Fibroblast of villous mesenchyme (primary cell): Measurements from ENCODE around the gene AMD1. TPM values are rescaled to one million over a fixed set of nuclear protein-coding genes. Genes with fewer than 3 reads are reported as not detected.

Experiments
- DNase-seq: peaks from one replicate; pipeline ENCODE4 v3.0.0-alpha.2; 2010; ENCODE audit warnings: low read depth
- H3K4me3 ChIP-seq: 2 replicates; pipeline ENCODE4 v1.5.1; 2011; ENCODE audit warnings: low read depth, mild to moderate bottlenecking, low read length
- total RNA-seq: library from RNA; depleted of rRNA; stranded (reverse); fragments of >200 nt; gene quantifications from 2 replicates; pipeline ENCODE4 v1.2.3, GENCODE V29; 2012
- TF ChIP-seq, protein P1 (sequence below): IDR thresholded peaks from 2 replicates; pipeline ENCODE4 v1.5.1; 2012; ENCODE audit warnings: low read depth, mild to moderate bottlenecking, low read length; ENCODE audit not compliant: insufficient read depth

Gene AMD1
- total RNA-seq, 1 donor: 123 TPM

DNA sequence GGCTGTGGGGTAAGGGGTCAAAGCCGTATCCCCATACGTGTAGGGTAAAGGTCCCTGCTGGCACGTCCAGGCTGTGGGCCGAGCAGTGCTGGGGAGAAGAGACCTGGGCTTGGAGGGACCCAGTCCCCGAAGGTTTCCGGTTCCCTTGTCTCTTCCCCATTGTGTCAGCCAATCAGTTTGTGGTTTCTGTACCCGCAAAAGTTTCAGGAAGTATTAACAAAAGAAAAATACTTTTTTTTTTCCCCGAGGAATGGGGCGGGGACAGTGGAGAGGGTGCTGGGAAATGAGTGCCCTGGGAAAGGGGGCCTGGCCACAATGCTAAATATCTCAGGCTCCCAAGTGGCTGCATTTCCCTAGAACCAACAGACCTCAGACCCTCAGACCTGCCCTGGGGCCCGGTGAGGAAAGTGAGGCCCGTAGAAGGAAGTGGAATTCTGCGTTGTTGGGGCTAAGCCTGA, 15.2 kb upstream of the AMD1 start:
- H3K4me3 ChIP-seq: no peak overlapping the region
- no peak for DNase-seq
- TF ChIP-seq, protein P1, sequence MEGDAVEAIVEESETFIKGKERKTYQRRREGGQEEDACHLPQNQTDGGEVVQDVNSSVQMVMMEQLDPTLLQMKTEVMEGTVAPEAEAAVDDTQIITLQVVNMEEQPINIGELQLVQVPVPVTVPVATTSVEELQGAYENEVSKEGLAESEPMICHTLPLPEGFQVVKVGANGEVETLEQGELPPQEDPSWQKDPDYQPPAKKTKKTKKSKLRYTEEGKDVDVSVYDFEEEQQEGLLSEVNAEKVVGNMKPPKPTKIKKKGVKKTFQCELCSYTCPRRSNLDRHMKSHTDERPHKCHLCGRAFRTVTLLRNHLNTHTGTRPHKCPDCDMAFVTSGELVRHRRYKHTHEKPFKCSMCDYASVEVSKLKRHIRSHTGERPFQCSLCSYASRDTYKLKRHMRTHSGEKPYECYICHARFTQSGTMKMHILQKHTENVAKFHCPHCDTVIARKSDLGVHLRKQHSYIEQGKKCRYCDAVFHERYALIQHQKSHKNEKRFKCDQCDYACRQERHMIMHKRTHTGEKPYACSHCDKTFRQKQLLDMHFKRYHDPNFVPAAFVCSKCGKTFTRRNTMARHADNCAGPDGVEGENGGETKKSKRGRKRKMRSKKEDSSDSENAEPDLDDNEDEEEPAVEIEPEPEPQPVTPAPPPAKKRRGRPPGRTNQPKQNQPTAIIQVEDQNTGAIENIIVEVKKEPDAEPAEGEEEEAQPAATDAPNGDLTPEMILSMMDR: no peak

- DNase-seq: peak; percentile 36
- no peak overlapping the region for H3K4me3 ChIP-seq
- TF ChIP-seq, protein P1: no peak
These were observed 9.8 kb upstream of the AMD1 start for GRCh38 chr6:110864824-110865223.

DNA sequence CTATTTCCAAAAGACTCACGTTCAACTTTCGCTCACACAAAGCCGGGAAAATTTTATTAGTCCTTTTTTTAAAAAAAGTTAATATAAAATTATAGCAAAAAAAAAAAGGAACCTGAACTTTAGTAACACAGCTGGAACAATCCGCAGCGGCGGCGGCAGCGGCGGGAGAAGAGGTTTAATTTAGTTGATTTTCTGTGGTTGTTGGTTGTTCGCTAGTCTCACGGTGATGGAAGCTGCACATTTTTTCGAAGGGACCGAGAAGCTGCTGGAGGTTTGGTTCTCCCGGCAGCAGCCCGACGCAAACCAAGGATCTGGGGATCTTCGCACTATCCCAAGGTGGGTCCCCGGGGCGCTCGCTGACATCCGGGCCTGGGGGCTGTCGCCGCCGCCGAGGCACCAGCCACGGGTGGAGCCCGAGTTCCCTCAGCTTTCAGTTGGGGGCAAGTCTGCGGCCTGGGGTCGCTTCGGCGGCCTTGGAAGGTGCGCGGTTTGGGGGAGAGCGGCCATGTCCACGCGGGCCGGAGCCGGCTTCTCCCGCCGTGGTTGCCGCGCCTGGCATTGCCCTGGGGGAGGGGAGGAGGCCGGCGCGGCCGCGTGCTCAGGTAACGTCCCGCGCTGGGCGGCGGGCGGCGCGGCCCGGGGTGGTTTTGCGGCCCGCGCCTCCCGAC, 429 bp downstream of the AMD1 start:
- TF ChIP-seq, protein P1: no peak
- no peak for DNase-seq
- peak overlapping the region; percentile 94 for H3K4me3 ChIP-seq

GRCh38 chr6:110875548-110876169, 1.1 kb downstream of the AMD1 start:
- peak; percentile 30 for DNase-seq
- TF ChIP-seq, protein P1: no peak
- peak overlapping the region; percentile 94 for H3K4me3 ChIP-seq

DNA sequence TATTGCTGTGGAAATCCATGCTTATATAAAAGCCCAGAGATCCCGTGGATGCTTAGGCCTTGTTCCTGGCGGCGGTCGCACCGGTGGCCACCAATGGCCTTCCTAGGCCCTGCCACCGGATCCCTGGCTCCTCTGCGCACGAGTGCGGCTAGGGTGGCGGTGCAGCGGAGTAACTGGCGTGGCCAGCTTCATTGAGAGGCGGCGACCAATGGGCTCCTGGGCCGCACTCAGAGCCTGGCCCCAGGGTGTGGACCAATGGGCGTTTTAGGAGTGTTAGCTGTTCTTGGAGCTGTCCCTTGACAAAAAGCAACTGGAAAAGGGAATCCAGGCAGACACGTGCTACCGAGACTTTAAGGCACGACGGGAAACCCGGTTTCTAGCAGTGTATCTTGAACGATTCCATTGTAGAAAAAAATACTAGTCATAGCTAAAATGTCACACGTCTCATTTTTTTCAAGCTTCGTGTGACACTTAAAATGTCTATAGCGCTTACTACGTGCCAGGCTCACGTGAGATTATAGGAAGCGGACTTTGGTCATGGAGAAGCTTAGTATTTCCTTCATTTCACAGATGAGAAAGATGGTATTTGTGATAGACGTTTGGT, 1.7 kb downstream of the AMD1 start:
- peak; percentile 97 for DNase-seq
- TF ChIP-seq, protein P1: no peak
- peak overlapping the region; percentile 94 for H3K4me3 ChIP-seq

GRCh38 chr6:110876806-110877564, 2.4 kb downstream of the AMD1 start:
- DNase-seq: peak; percentile 41
- TF ChIP-seq, protein P1: no peak
- peak overlapping the region; percentile 94 for H3K4me3 ChIP-seq
